Keratinocyte (primary cell): ENCODE measurements around the gene MPZL2. TPM values are rescaled to one million over a fixed set of nuclear protein-coding genes. Genes with fewer than 3 reads are reported as not detected.

ENCODE experiments used
- DNase-seq: peaks from one replicate; pipeline ENCODE4 v3.0.0-alpha.2; 2011; ENCODE audit warnings: low read depth, missing footprints, low spot score
- FAIRE-seq: peaks from 2 replicates; lab custom pipeline; 2011; peaks lifted over from hg19 to GRCh38; lab: Jason Lieb, UNC
- H2AFZ ChIP-seq: 2 replicates; pipeline ENCODE4 v1.6.0; 2012; ENCODE audit warnings: low read length, control low read depth, inconsistent platforms; ENCODE audit not compliant: control insufficient read depth
- H3K27ac ChIP-seq: 2 replicates; pipeline ENCODE4 v1.5.1; 2011; ENCODE audit warnings: low read length; ENCODE audit not compliant: control insufficient read depth, insufficient read depth
- H3K27me3 ChIP-seq: 3 replicates; pipeline ENCODE4 v1.6.0; 2011; ENCODE audit warnings: low read length; ENCODE audit not compliant: control insufficient read depth, insufficient read depth; ENCODE audit errors: extremely low read depth
- H3K36me3 ChIP-seq, 2 experiments: 2 replicates in 1 of 2; 3 replicates in 1 of 2; pipeline ENCODE4 v1.5.1; 2011; ENCODE audit warnings: low read length in 2 of 2, mild to moderate bottlenecking in 1 of 2; ENCODE audit not compliant: control insufficient read depth in 2 of 2, insufficient read depth in 2 of 2; ENCODE audit errors: extremely low read depth in 1 of 2
- H3K4me1 ChIP-seq: 3 replicates; pipeline ENCODE4 v1.5.1; 2011; ENCODE audit warnings: low read length; ENCODE audit not compliant: control insufficient read depth, insufficient read depth; ENCODE audit errors: extremely low read depth
- H3K4me2 ChIP-seq: 3 replicates; pipeline ENCODE4 v1.6.0; 2011; ENCODE audit warnings: low read depth, low read length; ENCODE audit not compliant: control insufficient read depth, insufficient read depth; ENCODE audit errors: extremely low read depth
- H3K4me3 ChIP-seq, 3 experiments: fragments of 200-600 bp in 1 of 3; sonication (generic) in 1 of 3; 2 replicates in 2 of 3; 3 replicates in 1 of 3; pipeline ENCODE4 v1.5.1; 2011 to 2016; ENCODE audit warnings: low read length in 3 of 3, mild to moderate bottlenecking in 3 of 3, control low read depth in 2 of 3, inconsistent platforms in 1 of 3, low read depth in 1 of 3, mixed read lengths in 1 of 3, mixed run types in 1 of 3, moderate library complexity in 1 of 3; ENCODE audit not compliant: control insufficient read depth in 2 of 3, insufficient read depth in 2 of 3; ENCODE audit errors: extremely low read depth in 1 of 3
- H3K79me2 ChIP-seq: 2 replicates; pipeline ENCODE4 v1.6.0; 2012; ENCODE audit warnings: low read length; ENCODE audit not compliant: control insufficient read depth, insufficient read depth
- H3K9ac ChIP-seq: 3 replicates; pipeline ENCODE4 v1.6.0; 2011; ENCODE audit warnings: low read length; ENCODE audit not compliant: control insufficient read depth, insufficient read depth; ENCODE audit errors: extremely low read depth
- H3K9me1 ChIP-seq: 3 replicates; pipeline ENCODE4 v1.6.0; 2011; ENCODE audit warnings: low read length; ENCODE audit not compliant: control insufficient read depth, insufficient read depth; ENCODE audit errors: extremely low read depth
- H3K9me3 ChIP-seq: 2 replicates; pipeline ENCODE4 v1.5.1; 2012; ENCODE audit warnings: low read depth, low read length; ENCODE audit not compliant: control insufficient read depth
- H4K20me1 ChIP-seq: 3 replicates; pipeline ENCODE4 v1.6.0; 2011; ENCODE audit warnings: low read length; ENCODE audit not compliant: control insufficient read depth, insufficient read depth; ENCODE audit errors: extremely low read depth
- CTCF ChIP-seq, 3 experiments: IDR thresholded peaks in 1 of 3; conservative IDR thresholded peaks in 1 of 3; optimal IDR thresholded peaks in 1 of 3; 2 replicates in 2 of 3; 3 replicates in 1 of 3; pipeline versions ENCODE3 to v1.5.1; 2011; ENCODE audit warnings: low read length in 3 of 3, mild to moderate bottlenecking in 3 of 3, moderate library complexity in 2 of 3, control low read depth in 1 of 3, inconsistent platforms in 1 of 3; ENCODE audit not compliant: insufficient read depth in 2 of 3; ENCODE audit errors: extremely low read depth in 1 of 3
- EZH2 ChIP-seq: IDR thresholded peaks from one replicate; pipeline ENCODE4 v1.6.1; 2012; ENCODE audit warnings: inconsistent platforms, mild to moderate bottlenecking, low read length, moderate library complexity
- dilution Hi-C: fragments of 300-500 bp; cut with MboI; formaldehyde crosslinking; loops from one replicate; pipeline ENCODE4 v1.7.0; 2020; ENCODE audit warnings: low sequenced_read_pairs; ENCODE audit not compliant: extremely low pct_ligation_motif_present
- polyA plus RNA-seq, 5 experiments: library from polyadenylated mRNA; depleted of rRNA in 3 of 5; stranded (reverse) in 3 of 5; stranded (forward) in 1 of 5; unstranded in 1 of 5; fragments of >200 nt; gene quantifications; 1 replicate in 1 of 5; 2 replicates in 3 of 5; 3 replicates in 1 of 5; pipeline versions ENCODE4 v1.2.1 to v1.2.3, GENCODE V29; 2011 to 2012; ENCODE audit warnings: missing spikeins in 2 of 5, low read depth in 1 of 5, low replicate concordance in 1 of 5
- small RNA-seq, 3 experiments: library from RNA; depleted of rRNA; stranded (forward); fragments of <200 nt; gene quantifications; one replicate each; pipeline ENCODE3, GENCODE V24; 2012; ENCODE audit warnings: low read depth in 3 of 3, low replicate concordance in 1 of 3; ENCODE audit not compliant: insufficient read length in 3 of 3

Gene MPZL2
- polyA plus RNA-seq, 1 donor (not counting 4 experiments of a cell fraction or from before 2014, with no cell fraction given), result 225 TPM

- H3K9me1 ChIP-seq, result no peaks in the 10 kb centered on the region
- no peak for FAIRE-seq
- H3K4me1 ChIP-seq, result peaks cover 10% of the 10 kb centered on the region
- no peaks in the 10 kb centered on the region for H3K36me3 ChIP-seq
- no peaks in the 10 kb centered on the region for H3K9me3 ChIP-seq
- TF ChIP-seq CTCF (optimal IDR thresholded peaks at IDR 0.05 in 1 of 3, IDR thresholded peaks at IDR 0.05 in 1 of 3, conservative IDR thresholded peaks at IDR 0.05 in 1 of 3; ENCODE audit: extremely low read depth in 1 of 3, insufficient read depth in 2 of 3, low read length in 3 of 3), result no peak
- no peak for TF ChIP-seq EZH2
- no peaks in the 10 kb centered on the region for H3K27me3 ChIP-seq
- dilution Hi-C loops, result no loop called here
- DNase-seq, result no peak
- no peak overlapping the region for H3K9ac ChIP-seq
- H2AFZ ChIP-seq, result no peak overlapping the region
- no peaks in the 10 kb centered on the region for H3K79me2 ChIP-seq
- no peak overlapping the region for H3K27ac ChIP-seq
- no peak overlapping the region for H3K4me3 ChIP-seq
- no peak overlapping the region for H3K4me2 ChIP-seq
- no peaks in the 10 kb centered on the region for H4K20me1 ChIP-seq
Observed at GRCh38 chr11:118205606-118206378, 58.3 kb downstream of the MPZL2 start.

Small RNA genes within 50 kb of the gene (small RNA-seq; reads per million reads assigned to genes)
- gene HSPE1P18, result 0 reads per million in 3 experiments

Other genes with a start within 250 kb of the MPZL2 start
- gene TMPRSS4, start 187.2 kb downstream of the MPZL2 start, polyA plus RNA-seq, result 0.69 to 1.7 TPM (median 1.2 TPM) in 3 replicates
- gene SMIM35, start 177.3 kb downstream of the MPZL2 start, polyA plus RNA-seq, result not detected in 3 replicates
- gene SCN4B, start 111.5 kb downstream of the MPZL2 start, polyA plus RNA-seq, result 6.3 to 10.8 TPM (median 7.7 TPM) in 3 replicates
- 0.48 to 0.59 TPM (median 0.56 TPM) in 3 replicates for gene SCN2B, start 87.7 kb downstream of the MPZL2 start, polyA plus RNA-seq
- gene JAML, start 39.3 kb downstream of the MPZL2 start, polyA plus RNA-seq, result 0.01 TPM in 1 of 3 replicates, not detected in the others
- gene MPZL3, start 11.9 kb downstream of the MPZL2 start, polyA plus RNA-seq, result 6.3 to 7.9 TPM (median 6.5 TPM) in 3 replicates
- gene CD3E, start 40.4 kb upstream of the MPZL2 start, polyA plus RNA-seq, result 0.06 TPM in 1 of 3 replicates, not detected in the others
- gene CD3D, start 78.4 kb upstream of the MPZL2 start, polyA plus RNA-seq, result not detected in 3 replicates
- gene CD3G, start 80.0 kb upstream of the MPZL2 start, polyA plus RNA-seq, result not detected in 3 replicates
- gene UBE4A, start 95.3 kb upstream of the MPZL2 start, polyA plus RNA-seq, result 11.9 to 19.5 TPM (median 14.8 TPM) in 3 replicates
- gene ATP5MG, start 137.3 kb upstream of the MPZL2 start, polyA plus RNA-seq, result 259 to 463 TPM (median 338 TPM) in 3 replicates
- 7.6 to 14.5 TPM (median 11.7 TPM) in 3 replicates for gene KMT2A, start 172.2 kb upstream of the MPZL2 start, polyA plus RNA-seq